Measurements from ENCODE around the gene TNFRSF14. TPM values are rescaled to one million over a fixed set of nuclear protein-coding genes. Genes with fewer than 3 reads are reported as not detected.

Gene TNFRSF14
- total RNA-seq, 6 experiments from 2014 or later, result 7.4 to 14.2 (median 11.5) TPM

GRCh38 chr1:2523191-2523890 lies 32.8 kb upstream of the TNFRSF14 start:
- H3K36me3 Mint-ChIP-seq (ENCODE audit: low read depth), result peaks cover 12% of the 10 kb centered on the region; the same call in 1 of the 2 replicates
- no peaks in the 10 kb centered on the region; the same call in 1 of the 2 replicates for H3K27me3 Mint-ChIP-seq (ENCODE audit: insufficient read depth)
- H3K4me1 Mint-ChIP-seq (ENCODE audit: low read depth), result peaks cover 38% of the 10 kb centered on the region
- TF ChIP-seq CTCF (IDR thresholded peaks at IDR 0.05), result no peak
- peak overlapping the region; percentile 48; the same call in 1 of the 2 replicates for H3K27ac Mint-ChIP-seq
- no peak for DNase-seq
- H3K9me3 Mint-ChIP-seq, result no peaks in the 10 kb centered on the region
- H3K4me3 Mint-ChIP-seq, result no peak overlapping the region; the same call in 1 of the 2 replicates

DNA sequence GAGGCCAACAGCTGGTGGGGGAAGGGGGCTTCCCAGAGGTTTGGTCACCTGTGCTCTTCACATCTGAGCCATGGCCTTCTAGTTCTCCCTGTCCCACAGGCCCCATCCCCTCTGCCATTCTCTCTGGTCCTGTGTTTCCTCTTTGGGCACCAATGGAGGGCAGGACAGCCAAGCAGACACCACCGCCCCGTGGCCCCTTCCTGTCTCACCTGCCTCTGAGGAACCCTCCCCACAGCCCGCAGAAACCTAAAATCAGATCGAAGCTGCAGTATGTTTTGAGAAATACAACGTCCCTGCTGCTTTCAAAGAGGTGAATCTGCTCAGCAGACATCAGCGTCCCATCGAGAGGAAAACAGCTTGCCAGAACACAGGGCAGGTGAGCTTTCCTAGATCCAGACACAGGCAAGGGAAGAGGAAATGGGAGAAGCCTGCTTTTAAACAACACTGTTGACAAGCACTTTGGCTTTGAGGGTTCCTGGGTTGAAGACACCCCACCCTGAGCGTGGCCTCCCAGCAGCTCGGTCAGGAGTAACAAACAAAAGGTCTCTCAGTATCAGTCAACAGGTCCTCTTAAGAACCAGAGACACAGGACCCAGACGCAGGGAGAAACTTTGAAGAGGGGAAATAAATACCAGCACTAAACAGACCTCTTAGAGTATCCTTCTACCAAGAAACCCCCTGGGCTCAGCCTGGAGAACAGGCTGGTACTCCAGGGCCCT lies 32.1 kb upstream of the TNFRSF14 start:
- no peak for TF ChIP-seq CTCF (IDR thresholded peaks at IDR 0.05)
- H3K4me3 Mint-ChIP-seq, result peak overlapping the region; percentile 85
- peak overlapping the region; percentile 64; the same call in 1 of the 2 replicates for H3K27ac Mint-ChIP-seq

DNA sequence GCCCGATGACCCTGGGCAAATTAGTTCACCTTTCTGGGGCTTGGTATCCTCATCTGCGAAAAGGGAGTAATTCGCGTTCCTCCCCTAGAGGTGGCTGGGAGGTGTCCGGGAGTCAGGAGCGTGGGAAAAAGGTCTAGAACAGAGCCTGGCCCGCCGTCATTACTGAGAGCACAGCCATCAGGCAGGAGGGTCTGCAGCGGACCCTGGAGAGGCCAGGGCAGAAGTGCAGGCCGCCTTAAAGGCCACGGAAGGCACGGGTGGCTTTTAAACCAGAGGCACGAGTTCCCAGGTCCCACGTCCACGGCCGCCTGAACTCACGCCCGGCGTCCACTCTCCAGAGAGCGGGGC lies 30.6 kb upstream of the TNFRSF14 start:
- peak overlapping the region; percentile 85 for H3K4me3 Mint-ChIP-seq
- no peak for TF ChIP-seq CTCF (IDR thresholded peaks at IDR 0.05)
- H3K27me3 Mint-ChIP-seq (ENCODE audit: insufficient read depth), result peaks cover 8% of the 10 kb centered on the region
- DNase-seq, result no peak
- no peaks in the 10 kb centered on the region for H3K9me3 Mint-ChIP-seq
- H3K36me3 Mint-ChIP-seq (ENCODE audit: low read depth), result peaks cover 12% of the 10 kb centered on the region; the same call in 1 of the 2 replicates
- H3K27ac Mint-ChIP-seq, result peak overlapping the region; percentile 65
- H3K4me1 Mint-ChIP-seq (ENCODE audit: low read depth), result peaks cover 38% of the 10 kb centered on the region

More for the DNA sequence above, 32.1 kb upstream of the TNFRSF14 start:
- Mint-ChIP-seq H3K9me3 (no peaks in the 10 kb centered on the region), H3K36me3 (ENCODE audit: low read depth) (peaks cover 12% of the 10 kb centered on the region; the same call in 1 of the 2 replicates), H3K27me3 (ENCODE audit: insufficient read depth) (peaks cover 6% of the 10 kb centered on the region), H3K4me1 (ENCODE audit: low read depth) (peaks cover 38% of the 10 kb centered on the region)
- no peak for DNase-seq

DNA sequence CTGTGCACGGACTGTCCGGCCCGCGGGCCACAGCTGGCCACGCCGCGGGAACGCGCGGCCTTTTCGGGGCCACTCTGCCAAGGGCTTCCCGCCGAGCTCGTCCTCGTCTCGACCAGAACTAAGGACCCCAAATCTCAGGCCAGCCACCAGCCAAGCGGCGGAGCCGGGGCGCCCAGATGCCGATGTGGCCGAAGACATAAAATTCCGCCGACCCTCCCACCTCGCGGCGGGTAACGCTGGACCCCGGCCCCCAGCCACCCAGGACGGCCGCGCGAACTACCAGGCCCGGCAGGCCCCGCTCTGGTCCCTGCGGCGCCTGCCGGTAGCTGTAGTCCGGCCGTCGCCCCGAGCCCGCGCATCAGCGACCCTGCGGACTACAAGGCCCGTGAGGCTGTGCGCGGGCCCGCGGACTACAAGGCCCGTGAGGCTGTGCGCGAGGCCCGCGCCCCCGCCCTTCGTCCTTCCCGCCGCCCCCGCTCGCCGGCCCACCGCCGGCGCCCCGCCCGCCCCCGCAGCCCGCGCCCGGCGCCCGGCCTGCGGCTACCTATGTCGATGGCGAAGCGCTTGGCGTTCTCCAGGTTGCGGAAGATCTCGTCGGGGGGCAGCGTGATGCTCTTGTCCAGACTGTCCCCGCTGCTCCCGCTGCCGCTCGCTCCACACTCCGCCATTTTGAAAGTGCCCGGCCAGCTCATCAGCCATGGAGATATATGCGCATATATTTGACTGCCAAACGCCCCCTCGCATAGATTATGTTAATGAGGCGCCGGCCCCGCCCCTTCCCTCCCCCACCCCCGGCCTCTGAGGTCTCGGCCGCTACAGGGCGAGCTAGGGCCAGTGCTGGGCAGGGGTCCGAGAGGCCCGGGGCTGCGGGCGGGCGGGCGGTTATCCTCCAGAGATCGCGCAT lies 30.0 kb upstream of the TNFRSF14 start, which contains the start of gene PANK4:
TSS of gene PANK4 (minus strand) at position 677 of the 904 bp plus-strand sequence. CDS start at position 668, 9 bp downstream.
- Mint-ChIP-seq H3K9me3 (no peaks in the 10 kb centered on the region), H3K27ac (peak within 1 kb of the TSS; percentile 92), H3K4me3 (peak within 1 kb of the TSS; percentile 85), H3K27me3 (ENCODE audit: insufficient read depth) (peaks cover 8% of the 10 kb centered on the region), H3K4me1 (ENCODE audit: low read depth) (peaks cover 43% of the 10 kb centered on the region), H3K36me3 (ENCODE audit: low read depth) (peaks cover 7% of the 10 kb centered on the region; the same call in 1 of the 2 replicates)
- TF ChIP-seq CTCF (IDR thresholded peaks at IDR 0.05), result peak; percentile 13; the same call in 1 of the 2 replicates
- peak; percentile 84 for DNase-seq
